ENCODE measurements around the gene INCA1. TPM values are rescaled to one million over a fixed set of nuclear protein-coding genes. Genes with fewer than 3 reads are reported as not detected.

Gene INCA1
- total and polyA plus RNA-seq, 2 of the 13 experiments (the other 11 are each of a cell fraction or from before 2014, with no cell fraction given), result 0.93 to 2.6 TPM

DNA sequence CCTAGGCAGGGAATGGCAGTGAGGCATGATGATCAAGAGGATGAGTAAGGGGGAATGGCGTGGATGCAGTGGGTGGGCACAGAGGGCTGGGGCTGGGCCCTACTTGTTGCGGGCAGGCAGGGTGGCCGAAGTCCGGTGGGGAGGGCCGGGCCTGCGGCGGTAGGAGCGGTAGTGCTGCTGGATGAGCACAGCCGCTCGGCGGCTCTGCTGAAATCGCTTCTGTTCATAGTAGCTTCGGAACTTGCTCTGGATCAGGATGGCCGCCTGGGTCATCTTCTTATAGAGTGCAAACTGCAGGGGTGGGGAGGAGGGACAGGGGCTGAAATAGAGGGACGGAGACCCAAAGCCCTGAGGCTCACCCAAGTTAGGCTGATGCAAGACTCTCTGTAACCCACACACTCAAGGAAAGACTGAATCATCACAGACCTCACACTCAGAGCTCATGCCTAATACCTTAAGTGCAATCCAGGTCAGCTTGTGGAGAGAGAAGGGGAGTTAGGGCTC, 28.2 kb downstream of the INCA1 start (continued):
- TF ChIP-seq ZNF441 (CRISPR knock-in tag; IDR thresholded peaks at IDR 0.05; ENCODE audit: borderline replicate concordance), result no peak
- TF ChIP-seq RERE (CRISPR knock-in tag; IDR thresholded peaks at IDR 0.05; ENCODE audit: low read depth), result no peak
- no peak for TF ChIP-seq SMAD3 (CRISPR knock-in tag; IDR thresholded peaks at IDR 0.05)
- no peak for TF ChIP-seq NCOR1 (IDR thresholded peaks at IDR 0.05; ENCODE audit: borderline replicate concordance, low read length)
- TF ChIP-seq ZBTB44 (CRISPR knock-in tag; IDR thresholded peaks at IDR 0.05), result no peak
- TF ChIP-seq CEBPG (CRISPR knock-in tag; IDR thresholded peaks at IDR 0.05), result peak; percentile 54; the same call in 1 of the 2 replicates
- no peak for TF ChIP-seq MED8 (CRISPR knock-in tag; IDR thresholded peaks at IDR 0.05; ENCODE audit: insufficient replicate concordance)
- peak; percentile 40; the same call in 1 of the 2 replicates for TF ChIP-seq ZFX (CRISPR knock-in tag; IDR thresholded peaks at IDR 0.05; ENCODE audit: low read depth)
- no peak for TF ChIP-seq ZNF570 (CRISPR knock-in tag; IDR thresholded peaks at IDR 0.05; ENCODE audit: borderline replicate concordance)
- peak; percentile 2; the same call in 1 of the 2 replicates for TF ChIP-seq ELF1 (CRISPR knock-in tag; IDR thresholded peaks at IDR 0.05)
- TF ChIP-seq ZNF713 (CRISPR knock-in tag; IDR thresholded peaks at IDR 0.05), result no peak
- TF ChIP-seq ZNF737 (CRISPR knock-in tag; IDR thresholded peaks at IDR 0.05; ENCODE audit: borderline replicate concordance), result no peak
- TF ChIP-seq MATR3 (CRISPR knock-in tag; IDR thresholded peaks at IDR 0.05), result no peak
- 0 out of 2 replicates have a peak, but pooled peaks have one; percentile 3 for TF ChIP-seq THAP11 (CRISPR knock-in tag; IDR thresholded peaks at IDR 0.05)
- TF ChIP-seq SP1 (IDR thresholded peaks at IDR 0.05), result no peak
- no peak for TF ChIP-seq SP1 (CRISPR knock-in tag; IDR thresholded peaks at IDR 0.05)
- TF ChIP-seq GABPA (IDR thresholded peaks at IDR 0.05; ENCODE audit: low read depth, low read length), result no peak
- no peak for TF ChIP-seq GABPA (CRISPR knock-in tag; IDR thresholded peaks at IDR 0.05; ENCODE audit: low read depth)
- TF ChIP-seq KLF15 (CRISPR knock-in tag; IDR thresholded peaks at IDR 0.05; ENCODE audit: borderline replicate concordance), result no peak
- 0 out of 2 replicates have a peak, but pooled peaks have one; percentile 9 for TF ChIP-seq ZNF891 (CRISPR knock-in tag; IDR thresholded peaks at IDR 0.05)
- no peak for TF ChIP-seq NR3C1 (CRISPR knock-in tag; IDR thresholded peaks at IDR 0.05)
- no peak for TF ChIP-seq RFXANK (CRISPR knock-in tag; IDR thresholded peaks at IDR 0.05)
- TF ChIP-seq, protein P1, sequence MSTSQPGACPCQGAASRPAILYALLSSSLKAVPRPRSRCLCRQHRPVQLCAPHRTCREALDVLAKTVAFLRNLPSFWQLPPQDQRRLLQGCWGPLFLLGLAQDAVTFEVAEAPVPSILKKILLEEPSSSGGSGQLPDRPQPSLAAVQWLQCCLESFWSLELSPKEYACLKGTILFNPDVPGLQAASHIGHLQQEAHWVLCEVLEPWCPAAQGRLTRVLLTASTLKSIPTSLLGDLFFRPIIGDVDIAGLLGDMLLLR (CRISPR knock-in tag; IDR thresholded peaks at IDR 0.05), result no peak
- no peak for TF ChIP-seq HNRNPUL1 (IDR thresholded peaks at IDR 0.05; ENCODE audit: low read depth, low read length)
- TF ChIP-seq CEBPB (IDR thresholded peaks at IDR 0.05; ENCODE audit: borderline replicate concordance, low read depth, low read length), result peak; percentile 7; the same call in 1 of the 2 replicates
- peak; percentile 17; the same call in 1 of the 2 replicates for TF ChIP-seq GABPB1 (CRISPR knock-in tag; IDR thresholded peaks at IDR 0.05)
- TF ChIP-seq RFX3 (CRISPR knock-in tag; IDR thresholded peaks at IDR 0.05), result no peak

Data from HepG2 (cell line).